IPS-11a (cell line): ENCODE data around the gene SPANXN4.

ENCODE experiments used
- H3K4me3 ChIP-seq: one replicate; pipeline ENCODE4 v1.5.1; 2013; ENCODE audit warnings: low read depth, low read length, control low read depth

SPANXN4 gene

GRCh38 chrX:143025628-143026027, at the start of gene SPANXN4:
Gene SPANXN4 (plus strand): TSS chrX:143025928. CDS start chrX:143026015, 87 bp downstream.
- no peak within 1 kb of the TSS for H3K4me3 ChIP-seq

- H3K4me3 ChIP-seq, result no peak overlapping the region
Observed at GRCh38 chrX:142977128-142977914, 48.4 kb upstream of the SPANXN4 start.

GRCh38 chrX:142978130-142978684, 47.5 kb upstream of the SPANXN4 start:
- H3K4me3 ChIP-seq, result no peak overlapping the region

GRCh38 chrX:142982679-142983078, 43.0 kb upstream of the SPANXN4 start:
- no peak overlapping the region for H3K4me3 ChIP-seq

- no peak overlapping the region for H3K4me3 ChIP-seq
Observed at GRCh38 chrX:142994988-142995387, 30.7 kb upstream of the SPANXN4 start.

GRCh38 chrX:142998447-142999198, 27.1 kb upstream of the SPANXN4 start:
- no peak overlapping the region for H3K4me3 ChIP-seq

GRCh38 chrX:142999199-142999701, 26.5 kb upstream of the SPANXN4 start:
- H3K4me3 ChIP-seq, result no peak overlapping the region

- no peak overlapping the region for H3K4me3 ChIP-seq
Observed at GRCh38 chrX:143002206-143002605, 23.5 kb upstream of the SPANXN4 start.

GRCh38 chrX:143017272-143017671, 8.5 kb upstream of the SPANXN4 start:
- no peak overlapping the region for H3K4me3 ChIP-seq

- H3K4me3 ChIP-seq, result no peak overlapping the region
Observed at GRCh38 chrX:143027275-143027674, 1.5 kb downstream of the SPANXN4 start.

- H3K4me3 ChIP-seq, result no peak overlapping the region
Observed at GRCh38 chrX:143047511-143047910, 21.8 kb downstream of the SPANXN4 start.

GRCh38 chrX:143058120-143058519, 32.4 kb downstream of the SPANXN4 start:
- no peak overlapping the region for H3K4me3 ChIP-seq

- no peak overlapping the region for H3K4me3 ChIP-seq
Observed at GRCh38 chrX:143081231-143081630, 55.5 kb downstream of the SPANXN4 start.

- no peak overlapping the region for H3K4me3 ChIP-seq
Observed at GRCh38 chrX:143082537-143082936, 56.8 kb downstream of the SPANXN4 start.
